ENCODE data around the gene SMC1A. TPM values are rescaled to one million over a fixed set of nuclear protein-coding genes. Genes with fewer than 3 reads are reported as not detected.

SMC1A gene
- total RNA-seq, 1 donor from 2014 or later, result 22.1 TPM

DNA sequence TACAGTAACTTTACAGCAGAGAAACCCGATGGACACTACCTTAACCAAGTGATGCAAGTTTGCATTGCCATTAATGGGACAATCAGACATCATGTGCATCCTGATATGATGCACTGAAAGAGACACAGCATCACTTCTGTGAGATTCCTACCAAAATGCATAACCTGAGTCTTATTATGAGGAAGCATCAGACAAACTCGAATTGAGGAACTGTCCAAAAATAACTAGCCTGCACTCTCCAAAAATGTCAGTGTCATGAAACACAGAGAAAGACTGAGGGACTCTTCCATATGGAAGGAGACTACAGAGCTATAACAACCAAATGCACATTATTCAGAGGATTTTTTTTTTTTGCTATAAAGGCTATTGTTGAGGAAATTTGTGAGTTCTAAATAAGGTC lies 74.5 kb downstream of the SMC1A start:
- no peak for DNase-seq (ENCODE audit: low read depth)

DNA sequence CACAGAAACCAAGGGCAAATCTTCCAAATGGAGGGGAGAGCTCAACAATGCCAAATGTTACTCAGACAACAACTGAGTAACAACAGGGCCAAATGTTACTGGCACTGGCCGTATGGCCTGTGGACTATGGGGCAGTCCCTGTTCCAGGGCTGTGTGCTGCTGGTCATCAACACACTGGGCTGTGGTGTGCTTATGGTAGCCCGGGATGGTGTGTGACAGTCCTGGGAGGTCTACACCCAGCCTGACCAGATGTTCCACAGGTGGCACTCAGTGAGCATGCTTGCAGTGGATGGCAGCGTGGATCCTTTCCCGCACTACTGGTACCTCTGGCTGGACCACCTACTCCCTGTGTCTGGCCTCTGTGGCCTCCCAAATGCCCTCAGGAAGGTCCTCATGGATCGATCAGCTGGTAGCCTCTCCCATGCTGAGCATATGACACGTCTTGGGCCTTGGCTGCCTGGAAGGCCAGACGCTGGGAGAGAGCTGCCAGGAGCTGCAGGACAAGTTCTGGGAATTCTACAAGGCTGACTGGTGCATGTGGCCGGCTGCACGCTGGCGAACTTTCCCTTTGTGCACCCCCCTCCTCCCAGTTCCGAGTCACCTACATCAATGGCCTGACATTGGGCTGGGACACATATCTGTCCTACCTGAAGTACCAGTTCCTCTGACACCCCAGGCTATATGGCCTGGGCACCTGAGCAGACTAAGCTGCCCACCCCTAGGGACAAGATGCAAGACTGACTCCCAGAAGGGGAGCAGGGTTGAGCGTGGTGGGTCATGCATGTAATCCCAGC lies 81.4 kb downstream of the SMC1A start:
- DNase-seq (ENCODE audit: low read depth), result no peak

DNA sequence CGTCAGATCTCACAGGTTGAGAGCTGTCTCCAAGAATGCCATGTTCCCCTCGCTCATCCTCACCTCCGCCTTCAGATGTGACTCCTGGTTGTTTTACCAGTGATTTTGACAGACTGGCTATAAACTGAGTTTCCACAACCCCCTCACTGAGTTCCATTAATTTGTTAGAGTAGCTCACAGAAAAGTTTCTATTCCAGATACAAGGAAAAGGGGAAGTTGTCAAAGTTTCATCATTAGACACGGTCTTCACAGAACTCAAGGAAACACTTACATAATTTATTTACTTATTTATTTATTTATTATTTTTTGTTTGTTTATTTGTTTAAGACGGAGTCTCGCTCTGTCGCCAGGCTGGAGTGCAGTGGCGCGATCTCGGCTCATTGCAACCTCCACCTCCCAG lies 85.4 kb downstream of the SMC1A start:
- DNase-seq (ENCODE audit: low read depth), result no peak

DNA sequence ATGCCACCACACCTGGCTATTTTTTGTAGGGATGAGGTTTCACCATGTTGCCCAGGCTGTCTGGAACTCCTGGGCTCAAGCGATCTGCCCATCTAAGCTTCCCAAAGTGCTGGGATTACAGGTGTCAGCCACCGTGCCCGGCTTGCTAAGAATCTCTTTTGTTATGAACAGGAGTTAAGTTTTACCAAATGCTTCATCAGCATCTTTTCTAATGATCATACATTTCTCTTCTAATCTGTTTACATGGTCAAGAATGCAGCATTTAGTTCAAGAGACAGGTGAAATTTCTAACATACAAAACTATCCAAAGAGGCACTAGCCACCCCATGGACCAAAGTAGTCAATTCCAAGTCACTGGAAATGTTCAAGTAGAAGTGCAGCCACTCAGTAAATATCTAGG lies 88.6 kb downstream of the SMC1A start:
- no peak for DNase-seq (ENCODE audit: low read depth)

DNA sequence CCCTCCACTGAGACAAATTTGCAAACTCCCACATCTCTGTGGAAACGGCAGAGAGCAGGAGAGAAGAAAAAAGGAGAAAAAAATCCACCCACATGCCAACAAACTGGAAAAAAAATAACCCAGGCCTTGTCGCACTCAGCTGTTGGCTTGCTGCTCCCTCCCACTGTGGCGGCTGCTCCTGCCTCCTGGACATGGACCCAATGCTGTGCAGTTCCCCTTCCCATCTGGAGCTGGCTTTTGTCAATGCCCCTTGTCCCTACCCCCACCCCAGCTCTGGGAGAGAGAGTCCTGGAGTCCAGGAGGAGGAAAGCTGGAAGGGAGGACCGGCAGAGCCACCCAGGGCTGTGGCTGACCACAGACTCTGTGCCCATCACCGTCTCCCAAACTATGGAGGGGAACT lies 90.2 kb downstream of the SMC1A start:
- no peak for DNase-seq (ENCODE audit: low read depth)

DNA sequence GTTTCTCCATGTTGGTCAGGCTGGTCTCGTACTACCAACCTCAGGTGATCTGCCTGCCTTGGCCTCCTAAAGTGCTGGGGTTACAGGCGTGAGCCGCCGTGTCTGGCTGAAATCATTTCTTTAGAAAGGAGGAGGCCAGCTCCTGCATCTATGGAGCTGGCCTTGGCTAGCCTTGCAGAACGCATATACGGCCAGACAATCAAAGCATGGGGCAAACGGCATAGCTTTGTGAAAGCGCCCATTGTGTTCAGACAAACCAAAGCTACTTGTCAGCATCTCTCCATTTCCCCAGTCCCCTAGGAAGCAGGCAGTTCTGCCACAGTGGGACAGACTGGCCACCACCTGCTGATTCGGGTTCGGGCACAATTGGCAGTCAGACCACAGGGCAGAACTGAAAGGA lies 92.1 kb downstream of the SMC1A start:
- DNase-seq (ENCODE audit: low read depth), result no peak

DNA sequence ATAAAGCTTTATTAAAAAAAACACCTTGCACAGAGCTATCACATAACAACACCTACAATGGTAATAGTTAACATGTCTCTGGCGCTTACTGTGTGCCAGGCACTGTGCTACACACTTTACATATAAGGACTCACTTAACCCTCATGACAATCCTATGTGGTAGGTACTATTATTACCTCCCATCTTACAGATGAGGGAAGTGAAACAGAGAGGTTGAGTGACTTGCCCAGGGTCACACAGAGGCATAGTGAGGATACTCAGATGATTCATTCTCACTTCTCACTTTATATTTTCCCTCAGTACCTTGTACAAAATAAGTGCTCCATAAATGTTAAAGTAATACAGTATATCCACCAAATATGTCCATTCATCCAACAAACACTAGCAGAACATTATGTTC lies 97.7 kb downstream of the SMC1A start:
- no peak for DNase-seq (ENCODE audit: low read depth)

Small RNA genes lying within 50 kb of the gene (microRNA-seq; reads per million reads assigned to microRNA genes)
- gene MIR6857, result not detected

Other genes with a start within 250 kb of the SMC1A start
- 71.4 and 88.3 TPM in 2 replicates for gene KDM5C, start 197.4 kb downstream of the SMC1A start, total RNA-seq
- 9.2 and 12.3 TPM in 2 replicates for gene IQSEC2, start 141.1 kb downstream of the SMC1A start, total RNA-seq
- 0.16 and 1.1 TPM in 2 replicates for gene RIBC1, start 219 bp upstream of the SMC1A start, total RNA-seq
- gene HSD17B10, start 11.7 kb upstream of the SMC1A start, total RNA-seq, result 80.2 and 95.6 TPM in 2 replicates